Measurements from ENCODE around the gene JAG2.
A peak's percentile ranks its signal among the peaks of the same experiment; 100 is the strongest.
"Not testable (repeated sequence)": the region's sequence is repeated elsewhere in the genome, so short reads cannot be mapped to it uniquely, and the experiment has no call there.

Gene JAG2

GRCh38 chr14:105137481-105138020 is 31.0 kb downstream of the JAG2 start:
- DNase-seq = no peak

GRCh38 chr14:105136401-105137322 is 31.9 kb downstream of the JAG2 start:
- DNase-seq = no peak

- no peak for DNase-seq
Measured at GRCh38 chr14:105135700-105136395, 32.7 kb downstream of the JAG2 start.

- DNase-seq = no peak
Measured at GRCh38 chr14:105132921-105133654, 35.5 kb downstream of the JAG2 start.

- DNase-seq = no peak
Measured at GRCh38 chr14:105131241-105131640, 37.3 kb downstream of the JAG2 start.

- no peak for DNase-seq
Measured at GRCh38 chr14:105128059-105128458, 40.5 kb downstream of the JAG2 start.

GRCh38 chr14:105126981-105127329 is 41.6 kb downstream of the JAG2 start:
- peak; percentile 21 for DNase-seq

GRCh38 chr14:105126126-105126980 is 42.2 kb downstream of the JAG2 start:
- DNase-seq = no peak

- DNase-seq = no peak
Measured at GRCh38 chr14:105124823-105125222, 43.8 kb downstream of the JAG2 start.

- DNase-seq = no peak
Measured at GRCh38 chr14:105123981-105124765, 44.4 kb downstream of the JAG2 start.

- no peak for DNase-seq
Measured at GRCh38 chr14:105123064-105123665, 45.4 kb downstream of the JAG2 start.

- DNase-seq = no peak
Measured at GRCh38 chr14:105120056-105120455, 48.5 kb downstream of the JAG2 start.

GRCh38 chr14:105119408-105120025 is 49.1 kb downstream of the JAG2 start:
- no peak for DNase-seq

- DNase-seq = no peak
Measured at GRCh38 chr14:105118646-105119407, 49.7 kb downstream of the JAG2 start.

GRCh38 chr14:105117710-105118385 is 50.7 kb downstream of the JAG2 start:
- no peak for DNase-seq

- DNase-seq = no peak
Measured at GRCh38 chr14:105117257-105117646, 51.3 kb downstream of the JAG2 start.

GRCh38 chr14:105116451-105117256 is 51.9 kb downstream of the JAG2 start:
- no peak for DNase-seq

GRCh38 chr14:105109243-105109642 is 59.3 kb downstream of the JAG2 start:
- DNase-seq = not testable (repeated sequence)
